Measurements from ENCODE around the gene CAPRIN1. TPM values are rescaled to one million over a fixed set of nuclear protein-coding genes. Genes with fewer than 3 reads are reported as not detected.

The CAPRIN1 gene
- total RNA-seq, 1 experiment from 2014 or later: 199 TPM

- Histone ChIP-seq H3K4me3 (no peak overlapping the region), H3K27me3 (no peaks in the 10 kb centered on the region), H3K9me3 (no peaks in the 10 kb centered on the region), H3K36me3 (peaks cover 87% of the 10 kb centered on the region)
- DNase-seq: no peak
These were observed 96.0 kb downstream of the CAPRIN1 start for GRCh38 chr11:34147581-34147980.

GRCh38 chr11:34148504-34149165 is 97.1 kb downstream of the CAPRIN1 start:
- Histone ChIP-seq H3K36me3 (peaks cover 82% of the 10 kb centered on the region), H3K9me3 (no peaks in the 10 kb centered on the region), H3K4me3 (no peak overlapping the region), H3K27me3 (no peaks in the 10 kb centered on the region)
- no peak for DNase-seq

GRCh38 chr11:34149274-34149673 is 97.7 kb downstream of the CAPRIN1 start:
- no peak for DNase-seq
- Histone ChIP-seq H3K9me3 (no peaks in the 10 kb centered on the region), H3K4me3 (no peak overlapping the region), H3K36me3 (peaks cover 75% of the 10 kb centered on the region), H3K27me3 (no peaks in the 10 kb centered on the region)

- Histone ChIP-seq H3K4me3 (no peak overlapping the region), H3K36me3 (peaks cover 70% of the 10 kb centered on the region), H3K27me3 (no peaks in the 10 kb centered on the region), H3K9me3 (no peaks in the 10 kb centered on the region)
- no peak for DNase-seq
These were observed 98.3 kb downstream of the CAPRIN1 start for GRCh38 chr11:34149786-34150185.

- peaks cover 63% of the 10 kb centered on the region for H3K36me3 ChIP-seq
- H3K9me3 ChIP-seq: no peaks in the 10 kb centered on the region
- H3K27me3 ChIP-seq: no peaks in the 10 kb centered on the region
- DNase-seq: no peak
- H3K4me3 ChIP-seq: no peak overlapping the region
These were observed 99.1 kb downstream of the CAPRIN1 start for GRCh38 chr11:34150494-34151151.

Other genes starting within 250 kb of the CAPRIN1 start
- not detected in 2 replicates for gene LMO2, start 159.7 kb upstream of the CAPRIN1 start, total RNA-seq (2014; rRNA removed; shearing (Covaris generic); ENCODE audit: low replicate concordance)
- gene NAT10, start 53.9 kb downstream of the CAPRIN1 start, total RNA-seq (2014; rRNA removed; shearing (Covaris generic); ENCODE audit: low replicate concordance): 52.1 and 96.3 TPM in 2 replicates

Data from MG63 (cell line).